Ovary (tissue), 3 donors: Measurements from ENCODE around the gene NHSL2.

Experiments
- EP300 ChIP-seq: sonication (generic); formaldehyde crosslinking; IDR thresholded peaks from one replicate; pipeline ENCODE4 v1.6.1; 2017; ENCODE audit warnings: antibody characterized with exemption
- TF ChIP-seq, protein P1 (sequence below), 3 donors: fragments of 450-650 bp in 2 of 3; fragments of 200-600 bp in 1 of 3; IDR thresholded peaks; one replicate each; pipeline versions ENCODE4 v1.5.1 to v1.8.0; 2016 to 2022; ENCODE audit warnings: antibody characterized with exemption in 3 of 3, mild to moderate bottlenecking in 1 of 3
- donor health status: DM: no; HTN: no; CAD: no.

DNA sequence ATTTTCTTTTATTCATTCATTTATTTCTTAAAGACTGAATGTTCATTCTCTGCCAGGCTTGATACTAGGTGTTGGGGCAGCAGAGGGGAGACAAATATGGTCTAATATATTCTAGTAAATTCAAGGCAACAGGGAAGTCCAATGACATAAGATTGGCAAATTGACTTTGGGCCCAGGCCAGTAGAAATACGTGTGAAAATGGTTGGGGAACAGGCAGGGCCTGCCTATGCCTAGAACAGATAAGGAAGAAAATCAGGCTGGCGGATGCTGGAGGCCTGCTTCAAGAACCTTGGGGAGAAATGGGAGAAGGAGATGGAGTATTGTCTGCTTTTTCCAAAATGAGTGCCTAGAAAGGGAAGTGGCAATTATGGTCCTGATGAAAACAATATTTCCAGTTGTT, 112.4 kb downstream of the NHSL2 start:
- TF ChIP-seq, protein P1, sequence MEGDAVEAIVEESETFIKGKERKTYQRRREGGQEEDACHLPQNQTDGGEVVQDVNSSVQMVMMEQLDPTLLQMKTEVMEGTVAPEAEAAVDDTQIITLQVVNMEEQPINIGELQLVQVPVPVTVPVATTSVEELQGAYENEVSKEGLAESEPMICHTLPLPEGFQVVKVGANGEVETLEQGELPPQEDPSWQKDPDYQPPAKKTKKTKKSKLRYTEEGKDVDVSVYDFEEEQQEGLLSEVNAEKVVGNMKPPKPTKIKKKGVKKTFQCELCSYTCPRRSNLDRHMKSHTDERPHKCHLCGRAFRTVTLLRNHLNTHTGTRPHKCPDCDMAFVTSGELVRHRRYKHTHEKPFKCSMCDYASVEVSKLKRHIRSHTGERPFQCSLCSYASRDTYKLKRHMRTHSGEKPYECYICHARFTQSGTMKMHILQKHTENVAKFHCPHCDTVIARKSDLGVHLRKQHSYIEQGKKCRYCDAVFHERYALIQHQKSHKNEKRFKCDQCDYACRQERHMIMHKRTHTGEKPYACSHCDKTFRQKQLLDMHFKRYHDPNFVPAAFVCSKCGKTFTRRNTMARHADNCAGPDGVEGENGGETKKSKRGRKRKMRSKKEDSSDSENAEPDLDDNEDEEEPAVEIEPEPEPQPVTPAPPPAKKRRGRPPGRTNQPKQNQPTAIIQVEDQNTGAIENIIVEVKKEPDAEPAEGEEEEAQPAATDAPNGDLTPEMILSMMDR (IDR thresholded peaks at IDR 0.05), result no peak
- TF ChIP-seq EP300, result no peak
